ENCODE data around the gene SPOCK2.
A peak's percentile ranks its signal among the peaks of the same experiment; 100 is the strongest.

The SPOCK2 gene

DNA sequence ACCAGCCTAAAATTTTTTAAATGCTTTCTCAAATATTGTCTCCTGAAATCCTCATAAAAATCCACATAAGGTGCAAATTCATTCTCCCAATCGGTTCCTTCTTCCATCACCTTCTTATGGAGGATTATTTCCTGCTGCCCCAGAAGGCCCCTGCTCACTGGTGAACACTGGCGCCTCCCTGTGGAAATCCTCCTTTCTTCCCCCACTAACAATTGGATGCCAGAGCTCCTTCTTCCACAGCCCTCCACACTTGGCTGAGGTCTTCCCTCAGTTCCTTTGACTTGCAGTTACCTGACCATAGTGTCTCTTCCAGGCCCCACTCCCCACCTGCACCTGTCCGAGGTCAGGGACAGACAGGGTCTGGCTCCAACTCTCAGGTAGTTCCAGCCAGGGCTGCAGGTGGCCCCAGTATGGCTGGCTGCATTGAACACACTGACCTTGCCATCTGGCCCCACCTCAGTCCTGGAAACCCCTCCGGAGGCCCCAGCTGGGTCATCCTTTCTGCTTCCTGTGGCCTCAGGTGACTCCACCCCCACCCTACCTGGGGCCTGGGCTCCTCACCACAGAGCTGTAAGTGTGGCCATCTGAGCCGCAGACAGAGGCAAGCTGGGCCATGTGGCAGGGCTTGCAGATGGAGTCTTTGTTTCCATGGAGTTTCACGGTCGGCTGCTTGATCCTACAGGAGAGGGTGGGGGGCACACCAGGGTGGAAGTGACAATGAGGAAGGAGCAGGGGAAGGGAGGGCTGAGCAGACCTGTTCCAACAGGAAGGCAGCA, 18.4 kb downstream of the SPOCK2 start:
- no peak for DNase-seq

DNA sequence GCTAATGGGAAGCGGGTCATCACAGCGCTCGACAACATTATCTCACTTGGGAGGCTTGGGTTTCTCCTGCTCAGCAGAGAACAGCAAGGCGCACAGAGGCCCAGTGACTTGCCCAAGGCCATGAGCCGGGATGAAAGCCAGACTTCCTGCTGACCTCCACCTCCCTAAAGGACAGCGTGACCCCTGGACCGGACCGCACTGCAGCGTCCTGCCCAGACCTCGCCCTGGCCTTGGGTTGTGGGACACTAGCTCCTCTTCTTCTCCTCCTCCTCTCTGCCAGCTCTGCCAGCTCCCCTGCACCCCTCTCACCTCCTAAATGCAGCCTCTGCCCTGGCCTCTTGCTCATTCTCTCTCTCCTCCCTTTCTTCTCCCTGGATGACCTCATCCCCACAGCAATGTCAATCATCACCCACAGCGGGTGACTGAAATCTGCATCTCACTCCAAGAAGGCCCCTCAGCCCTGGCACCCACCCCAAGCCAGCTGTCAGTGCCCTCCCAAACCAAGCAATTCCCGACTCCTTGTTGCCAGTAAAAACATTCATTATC, 19.4 kb downstream of the SPOCK2 start:
- DNase-seq, result no peak

DNA sequence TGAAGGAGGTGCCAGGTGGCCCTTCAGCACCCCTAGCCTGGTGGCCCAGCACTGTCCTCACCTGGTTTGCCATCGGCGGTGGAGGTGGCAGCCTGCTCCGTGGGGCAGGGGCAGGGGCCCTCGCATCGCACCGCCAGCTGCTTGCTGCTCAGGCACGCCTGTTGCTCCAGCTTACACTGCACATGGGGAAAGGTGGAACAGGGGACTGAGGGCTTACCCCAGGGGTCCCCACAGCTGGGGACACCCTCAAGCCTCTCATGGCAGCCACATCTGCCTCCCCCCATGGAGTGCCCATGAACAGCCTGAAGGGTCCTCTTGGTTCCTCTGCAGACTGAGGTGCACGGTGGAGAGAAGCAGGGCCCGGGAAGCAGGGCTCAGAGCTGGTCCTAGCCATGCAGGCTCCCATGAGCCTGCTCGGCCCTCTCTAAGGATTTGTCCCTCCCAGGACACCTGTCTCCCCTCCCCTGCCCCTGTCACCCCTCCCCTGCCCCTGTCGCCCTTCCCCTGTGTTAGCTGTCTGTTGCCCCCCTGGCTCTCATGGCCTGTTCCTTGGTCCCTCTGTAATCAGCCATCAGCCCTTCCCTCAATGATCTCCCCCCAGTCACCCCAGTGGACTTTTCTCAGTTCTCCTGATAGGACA, 20.1 kb downstream of the SPOCK2 start:
- DNase-seq, result no peak

DNA sequence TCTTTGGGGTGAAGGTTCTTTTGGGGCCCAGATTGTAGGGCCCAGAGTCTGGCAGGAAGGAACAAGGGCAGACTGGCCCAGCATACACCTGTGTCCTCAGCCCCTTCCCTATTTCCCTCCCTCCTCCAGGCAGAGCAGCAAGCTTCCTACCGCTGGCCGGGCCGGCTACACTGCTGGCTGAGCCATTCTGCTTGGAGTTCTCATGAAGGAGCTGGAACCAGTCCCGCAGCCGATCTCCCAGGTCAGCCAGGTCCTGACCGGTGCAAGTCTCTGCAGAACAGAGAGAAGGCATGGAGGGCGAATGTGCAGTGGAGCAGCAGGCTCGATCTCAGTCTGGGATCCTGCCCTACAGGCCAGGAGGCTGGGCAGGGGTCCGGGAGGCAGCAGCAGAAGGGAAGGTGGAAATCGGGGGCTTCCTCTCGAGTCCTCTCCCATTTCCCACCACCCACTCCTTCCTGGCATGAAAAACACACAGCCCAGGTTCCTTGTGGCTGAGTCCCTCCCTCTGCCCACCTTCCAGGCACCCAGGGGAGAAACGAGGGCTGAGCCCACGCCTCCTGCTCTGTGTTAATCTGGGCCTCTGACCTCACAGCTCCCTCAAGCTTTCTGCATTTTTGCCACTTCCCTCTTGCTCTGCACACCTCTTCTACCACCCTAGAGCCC, 20.8 kb downstream of the SPOCK2 start:
- no peak for DNase-seq

DNA sequence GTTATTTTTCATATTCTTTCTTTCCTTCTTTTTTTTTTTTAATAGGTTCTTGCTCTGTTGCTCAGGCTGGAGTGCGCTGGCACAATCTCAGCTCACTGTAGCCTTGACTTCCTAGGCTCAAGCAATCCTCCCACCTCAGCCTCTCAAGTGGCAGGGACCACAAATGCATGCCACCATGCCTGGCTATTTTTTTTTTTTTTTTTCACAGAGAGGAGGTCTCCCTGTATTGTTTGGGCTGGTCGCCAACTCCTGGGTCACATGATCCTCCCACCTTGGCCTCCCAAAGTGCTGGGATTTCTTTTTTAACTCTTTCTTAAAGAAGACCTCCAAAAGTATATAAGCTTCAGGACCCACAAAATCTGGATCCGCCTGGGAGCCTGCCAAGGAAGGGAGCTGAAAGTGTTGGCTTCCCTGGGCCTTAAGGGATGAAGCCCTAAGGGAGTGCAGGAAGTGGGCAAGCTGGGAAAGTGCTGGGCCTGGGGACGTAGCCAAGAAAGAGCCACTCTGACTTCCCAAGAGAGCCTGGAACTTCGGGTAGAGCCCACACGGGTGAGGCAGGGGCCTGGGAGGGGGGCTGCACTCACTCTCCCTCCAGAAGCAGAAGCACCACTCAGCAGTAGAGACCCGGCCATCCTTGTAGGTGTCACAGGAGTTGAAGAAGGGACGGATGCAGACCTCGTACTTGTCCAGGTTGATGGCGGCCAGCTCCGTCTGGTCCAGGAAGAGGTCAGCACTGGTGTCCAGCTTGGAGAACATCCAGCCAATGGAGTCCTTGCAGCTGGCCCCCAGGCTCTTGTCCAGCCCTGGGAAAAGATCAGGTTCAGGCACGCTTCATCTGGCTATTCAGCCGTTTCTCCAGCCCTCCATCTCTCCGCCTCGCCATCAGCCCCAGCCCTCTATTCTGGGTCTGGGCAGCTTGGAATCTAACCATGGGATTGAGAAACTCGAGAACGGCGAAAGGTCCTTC, 21.8 kb downstream of the SPOCK2 start:
- DNase-seq, result no peak

DNA sequence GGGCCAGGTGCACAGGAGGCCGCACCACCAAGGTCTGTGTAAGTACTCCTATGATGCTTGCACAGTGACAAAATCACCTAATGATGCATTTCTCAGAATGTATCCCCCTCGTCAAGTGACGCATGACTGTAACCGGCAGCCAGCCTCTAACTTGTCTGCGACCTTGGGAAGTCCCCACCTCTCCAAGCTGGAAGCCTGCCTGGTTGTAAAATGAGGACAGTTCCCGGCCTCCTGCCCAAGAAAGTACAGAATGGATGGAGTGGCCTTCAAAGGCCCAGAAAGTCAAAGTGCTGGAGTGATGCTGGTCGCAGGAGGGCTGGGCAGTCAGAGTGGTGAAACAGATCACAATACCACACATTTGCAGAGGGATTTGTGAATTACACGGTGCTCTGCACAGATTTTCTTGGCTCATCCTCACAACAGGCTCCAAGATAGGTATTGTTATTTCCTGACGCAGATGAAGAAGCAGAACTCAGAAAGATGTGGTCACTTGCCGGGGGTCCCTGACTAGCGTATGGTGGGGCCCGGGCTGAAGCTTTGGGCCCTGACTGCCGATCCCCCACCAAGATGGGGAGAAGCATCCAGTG, 22.8 kb downstream of the SPOCK2 start:
- DNase-seq, result no peak

DNA sequence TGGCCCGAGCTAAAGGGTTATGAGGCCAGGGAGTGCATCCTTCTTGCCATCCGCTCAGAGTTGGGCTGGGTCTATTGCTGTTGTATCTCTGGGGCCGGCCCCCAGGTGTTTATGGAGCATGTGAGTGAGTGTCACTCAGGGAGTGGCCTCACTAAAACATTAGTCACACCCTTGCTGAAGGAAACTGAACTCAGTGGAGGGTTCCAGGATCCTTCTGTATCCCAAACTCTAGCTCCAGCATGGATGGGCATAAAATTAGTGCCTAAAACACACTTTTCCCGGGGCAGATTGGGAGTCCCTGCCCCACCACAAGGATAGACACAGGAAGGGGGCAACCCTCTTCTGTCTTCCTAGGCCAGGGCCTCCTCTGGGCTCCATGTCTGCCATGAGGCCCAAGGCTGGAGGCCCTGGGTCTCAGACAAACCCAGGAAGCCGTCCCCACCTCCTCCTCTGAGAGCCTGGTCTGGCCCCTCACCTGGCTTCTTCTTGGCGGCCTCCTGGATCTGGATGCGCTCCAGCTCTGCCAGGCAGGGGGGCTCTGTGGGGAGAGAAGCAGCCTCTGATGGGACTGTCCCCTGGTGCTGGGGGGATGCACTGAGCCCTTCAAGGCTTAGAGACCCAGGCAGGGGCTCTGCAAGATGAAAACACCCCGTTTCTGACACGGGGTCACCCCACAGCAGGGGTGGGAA, 24.5 kb downstream of the SPOCK2 start:
- no peak for DNase-seq

DNA sequence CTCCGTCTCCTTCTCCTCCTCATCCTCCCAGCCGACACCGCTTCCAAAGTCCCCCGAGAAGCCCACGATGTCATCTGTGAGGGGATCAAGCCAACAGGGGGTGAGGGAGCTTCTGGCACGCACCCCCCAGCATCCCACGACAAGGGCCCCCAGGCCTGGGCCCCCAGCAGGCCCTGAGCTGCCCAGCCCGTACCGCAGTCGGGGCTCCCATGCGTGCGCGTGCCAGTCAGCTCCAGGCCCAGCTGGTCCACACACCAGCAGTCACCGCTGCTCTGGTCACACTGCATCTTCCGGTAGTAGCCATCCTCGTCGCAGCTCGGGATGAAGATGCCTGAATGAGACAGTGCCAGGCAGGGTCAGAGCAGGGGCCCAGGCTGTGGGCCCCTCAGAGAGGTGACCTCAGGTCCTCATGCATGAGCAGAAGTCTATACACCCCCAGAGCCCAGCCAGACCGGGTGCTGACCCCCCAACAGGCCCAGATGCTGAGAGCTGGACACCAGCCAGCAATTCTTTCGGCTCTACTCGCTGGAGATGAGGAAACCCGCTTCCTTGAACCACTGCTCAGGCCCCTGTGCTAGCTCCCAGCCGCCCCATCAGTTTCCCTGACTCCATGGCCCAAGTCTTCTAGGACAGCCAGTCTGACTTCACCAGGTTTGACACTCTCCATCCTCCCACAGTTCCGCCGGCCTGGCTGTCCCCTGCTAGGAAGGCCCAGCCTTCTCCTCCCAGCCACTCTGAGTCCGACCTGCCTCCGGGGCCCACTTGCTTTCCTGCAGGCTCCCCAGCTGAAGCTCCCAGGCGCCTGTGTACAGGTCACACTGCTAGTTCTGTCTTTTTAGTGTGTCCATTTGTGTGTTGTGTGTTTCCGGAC, 25.3 kb downstream of the SPOCK2 start:
- no peak for DNase-seq

DNA sequence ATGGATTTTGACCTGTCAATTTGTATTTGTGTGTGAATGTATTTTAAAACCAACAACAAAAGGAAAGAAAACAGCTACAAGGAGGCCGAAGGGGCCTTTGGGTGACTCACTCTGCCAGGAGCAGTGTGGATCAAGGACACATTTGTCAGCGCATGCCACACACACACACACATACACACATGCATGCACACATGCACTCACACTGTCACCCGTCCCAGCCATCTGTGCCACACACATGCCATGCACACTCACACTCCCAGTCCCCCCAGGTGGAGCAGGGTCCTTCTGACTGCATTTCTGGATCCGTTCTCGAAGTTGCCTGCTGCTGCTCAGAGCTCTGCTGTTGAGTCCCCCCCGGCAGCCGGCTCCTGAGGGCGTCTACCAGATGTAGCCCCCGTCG, 26.0 kb downstream of the SPOCK2 start:
- DNase-seq, result peak; percentile 39

DNA sequence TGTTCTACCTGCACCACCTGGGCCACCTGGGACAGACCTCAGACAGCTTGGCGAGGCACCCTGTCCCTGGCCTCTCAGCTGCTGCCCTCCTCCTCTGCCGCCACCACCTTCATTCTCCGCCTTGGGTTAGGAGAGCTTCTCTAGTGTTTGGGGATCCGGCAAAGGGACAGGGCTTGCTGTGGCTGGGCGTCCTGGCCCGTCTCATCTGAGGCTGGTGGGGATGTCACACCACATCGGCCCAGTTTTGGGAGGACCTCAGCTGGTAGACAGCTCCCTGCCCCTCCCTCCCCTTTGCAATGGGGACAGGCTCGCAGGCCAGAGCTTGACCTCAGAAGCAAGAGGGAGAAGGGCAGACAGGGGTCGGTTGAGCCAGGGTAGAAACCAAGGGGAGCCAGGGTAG, 26.4 kb downstream of the SPOCK2 start:
- DNase-seq, result no peak

DNA sequence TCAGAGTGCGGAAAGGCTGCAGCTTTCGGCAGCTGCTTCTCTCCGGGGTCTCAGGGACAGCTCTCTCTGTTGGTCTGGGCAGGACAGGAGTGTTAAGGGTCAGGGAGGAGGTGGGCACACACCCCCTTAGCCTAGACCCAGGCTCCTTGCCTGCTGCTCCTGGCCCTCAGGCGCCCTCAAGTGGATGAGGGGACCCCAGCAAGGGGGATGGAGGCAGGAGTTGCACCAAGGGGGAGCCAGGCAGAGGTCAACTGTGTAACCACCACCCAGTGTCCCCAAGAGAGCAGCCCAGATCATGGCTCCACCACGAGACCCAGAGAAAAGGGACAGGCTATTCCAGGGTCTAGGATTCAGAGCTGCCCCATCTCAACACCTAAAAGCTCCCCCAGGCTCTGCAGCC, 26.9 kb downstream of the SPOCK2 start:
- DNase-seq, result no peak

DNA sequence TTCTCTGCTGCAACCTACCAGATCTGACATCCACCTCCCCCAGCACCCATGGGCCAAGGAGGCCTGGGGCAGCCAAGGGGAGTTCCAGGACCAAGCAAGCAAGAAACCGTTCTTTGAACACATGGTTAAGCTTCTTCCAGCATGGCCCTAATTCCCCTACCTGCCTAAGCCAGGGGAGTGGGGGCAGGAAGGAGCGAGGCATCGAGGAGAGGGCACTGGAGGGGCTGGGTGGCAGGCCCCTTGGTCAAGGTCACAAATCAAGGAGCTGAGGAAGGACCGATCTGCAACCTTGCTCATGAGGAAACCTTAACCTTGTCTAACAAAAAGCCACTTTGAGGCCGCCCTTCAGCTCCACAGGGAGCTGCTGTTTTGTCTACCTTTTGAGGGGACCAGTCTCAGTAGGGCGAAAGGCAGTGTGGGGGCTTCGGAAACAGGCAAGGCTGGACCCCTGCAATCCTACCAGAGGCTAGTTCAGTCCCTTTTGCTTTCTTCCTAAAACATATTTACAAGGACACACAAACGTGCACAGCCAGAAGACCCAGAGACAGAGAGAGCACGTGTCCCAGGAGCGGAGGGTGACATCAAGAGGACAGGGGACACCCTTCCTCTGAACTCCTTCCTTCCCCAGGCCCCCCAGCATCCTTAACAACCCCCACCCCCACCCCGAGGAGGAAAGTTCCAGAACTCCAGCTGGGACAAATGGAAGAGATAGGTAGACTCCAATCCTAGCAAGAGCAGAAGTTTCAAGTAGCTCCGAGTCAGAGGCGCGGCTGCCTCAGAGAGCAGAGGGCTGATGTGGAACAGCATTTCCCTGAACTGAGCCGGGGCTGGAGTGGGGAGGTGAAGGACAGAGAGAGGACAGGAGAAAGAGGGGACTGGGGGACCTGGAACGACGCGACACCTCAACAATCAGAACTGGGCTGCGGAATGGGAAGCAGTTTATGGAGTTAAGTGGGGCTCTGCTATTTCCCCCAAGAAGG, 28.2 kb downstream of the SPOCK2 start:
- no peak for DNase-seq

DNA sequence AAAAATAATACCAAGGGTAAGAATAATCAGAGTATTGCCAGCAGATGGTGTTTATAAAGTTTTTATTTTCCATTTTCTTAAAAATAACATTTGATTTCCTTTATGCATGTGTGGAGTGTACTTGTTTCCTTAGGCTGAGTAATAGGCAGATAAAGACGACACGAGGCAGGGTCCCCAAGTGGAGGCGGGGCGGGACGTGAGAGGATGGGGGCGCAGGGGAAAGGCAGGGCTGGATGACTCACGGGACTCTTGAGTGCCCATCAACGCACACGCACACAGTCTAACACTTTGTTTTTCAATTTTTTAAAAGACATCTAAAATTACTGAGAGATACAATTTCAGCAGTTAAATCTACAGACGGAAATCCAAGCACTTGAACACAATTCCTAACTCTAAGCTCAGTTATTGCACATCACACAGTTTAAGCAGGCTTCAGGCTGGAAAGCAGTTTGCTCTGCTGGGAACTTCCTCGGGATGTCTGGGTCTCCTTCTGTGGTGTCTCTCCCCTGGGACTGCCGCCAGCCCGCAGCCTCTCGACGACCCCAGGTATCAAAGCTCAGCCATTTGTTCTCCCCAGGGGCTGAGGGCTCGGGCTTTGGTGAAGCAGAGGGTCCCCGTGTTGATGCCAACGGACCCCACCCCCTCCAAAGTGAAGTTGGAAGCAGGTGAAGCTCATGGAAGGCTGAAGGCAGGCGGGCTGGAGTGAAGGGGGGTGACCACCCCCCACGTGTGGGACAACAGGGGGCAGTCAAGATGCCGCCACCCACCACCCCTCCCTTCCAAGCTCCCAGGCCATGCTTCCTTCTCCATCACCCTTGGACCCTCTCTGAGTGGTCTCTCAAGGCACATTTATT, 29.1 kb downstream of the SPOCK2 start:
- no peak for DNase-seq

DNA sequence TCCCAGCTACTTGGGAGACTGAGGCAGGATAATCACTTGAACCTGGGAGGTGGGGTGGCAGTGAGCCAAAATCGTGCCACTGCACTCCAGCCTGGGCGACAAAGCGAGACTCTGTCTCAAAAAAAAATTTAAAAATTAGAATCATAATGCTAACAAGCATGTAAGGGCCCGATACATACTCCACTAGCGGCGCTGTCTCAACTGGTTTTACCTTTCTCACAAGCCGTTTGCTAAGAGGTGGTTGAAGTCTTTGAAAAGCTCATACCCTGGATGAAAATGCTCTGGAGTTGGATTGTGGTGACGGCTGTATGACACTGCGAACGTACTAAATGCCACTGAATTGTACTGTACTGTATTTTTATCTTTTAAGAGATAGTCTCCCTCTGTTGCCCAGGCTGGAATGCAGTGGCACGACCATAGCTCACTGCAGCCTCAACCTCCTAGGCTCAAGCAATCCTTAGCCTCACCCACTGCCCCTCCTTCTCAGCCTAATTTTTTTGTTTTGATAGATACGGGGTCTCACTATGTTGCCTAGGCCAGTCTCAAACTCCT, 29.9 kb downstream of the SPOCK2 start:
- no peak for DNase-seq

DNA sequence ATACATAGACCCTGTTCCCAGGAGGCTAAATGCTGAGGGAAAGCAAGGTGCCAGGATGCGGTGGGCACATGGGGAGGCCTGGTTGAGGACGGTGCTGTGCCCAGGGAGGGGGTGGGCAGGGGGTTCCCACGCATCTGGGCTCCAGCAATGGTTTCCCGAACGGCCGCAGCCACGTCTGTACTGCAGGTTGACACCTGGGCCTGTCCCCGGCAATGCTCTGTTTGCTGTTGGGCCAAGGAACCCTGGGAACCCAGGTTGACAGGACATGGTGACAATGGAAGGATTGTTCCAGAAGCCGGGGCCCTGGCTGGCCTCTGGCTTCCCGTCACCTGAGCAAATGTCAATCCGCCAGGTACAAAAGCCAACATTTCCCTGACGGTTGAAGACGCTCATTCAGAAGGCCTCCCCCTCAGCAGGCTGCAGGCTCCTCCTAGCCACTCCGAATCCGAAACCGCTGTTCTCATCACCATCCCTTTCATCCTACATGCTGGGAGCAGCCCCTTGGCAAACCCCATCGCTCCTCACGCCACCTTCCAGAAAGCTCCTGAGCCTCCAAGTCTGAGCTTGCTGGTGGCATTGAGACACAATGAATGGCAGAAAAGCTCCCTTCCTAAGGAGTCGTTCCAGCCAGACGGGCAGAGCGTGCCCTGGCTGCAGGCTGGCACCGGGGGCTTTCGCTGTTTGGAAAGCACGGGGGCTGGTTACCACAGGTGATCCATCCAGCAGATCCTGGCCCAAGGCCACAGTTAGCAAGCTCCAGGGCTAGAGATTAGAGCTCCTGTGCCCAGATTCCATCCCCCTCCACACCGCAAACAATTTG, 31.2 kb downstream of the SPOCK2 start:
- no peak for DNase-seq

DNA sequence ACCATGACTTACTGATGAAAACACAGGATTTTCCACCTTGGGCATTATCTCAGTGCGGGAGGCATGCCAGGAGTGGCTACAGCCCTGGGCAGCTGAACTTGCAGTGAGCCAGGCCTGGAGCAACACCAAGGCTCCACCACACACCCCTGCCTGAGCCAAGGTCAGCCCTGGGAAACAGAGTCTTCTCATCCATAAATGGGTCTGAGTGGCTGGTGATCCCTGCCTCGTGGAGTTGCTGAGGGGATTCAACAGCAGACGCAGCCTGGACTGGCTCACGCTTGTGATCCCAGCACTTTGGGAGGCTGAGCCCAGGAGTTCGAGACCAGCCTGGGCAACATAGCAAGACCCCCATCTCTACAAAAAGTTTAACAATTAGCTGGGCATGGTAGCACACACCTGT, 32.2 kb downstream of the SPOCK2 start:
- no peak for DNase-seq

DNA sequence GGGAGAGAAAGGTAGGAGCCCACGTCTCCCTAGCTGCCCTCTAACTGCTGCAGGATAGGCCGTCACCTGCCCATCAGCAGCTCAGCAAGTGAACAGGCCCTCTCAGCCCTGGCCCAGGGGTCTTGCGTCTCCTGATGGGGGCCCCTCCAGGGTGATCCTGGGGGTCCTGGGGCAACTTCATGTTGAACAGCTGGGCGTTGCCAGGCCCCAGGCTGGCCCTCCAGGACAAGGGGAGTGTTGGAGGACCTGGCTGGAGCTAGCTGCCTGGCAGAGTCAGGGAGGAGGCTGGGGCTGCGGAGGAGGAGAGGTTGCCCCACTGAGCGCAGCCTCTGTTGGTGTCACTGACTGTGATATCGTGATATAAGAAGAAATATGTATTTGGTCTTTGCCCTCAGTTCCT, 34.7 kb downstream of the SPOCK2 start:
- DNase-seq, result no peak

Measured in fibroblast of skin of right quadriceps (primary cell).